ENCODE results near the gene MON1B.
A peak's percentile ranks its signal among the peaks of the same experiment; 100 is the strongest.

The MON1B gene

GRCh38 chr16:77166726-77167125 is 24.3 kb upstream of the MON1B start:
- H3K79me2 ChIP-seq (ENCODE audit: insufficient read depth, low read length) = no peaks in the 10 kb centered on the region
- H3K4me3 ChIP-seq (ENCODE audit: insufficient read depth, low read length, poor library complexity, severe bottlenecking) = no peak overlapping the region
- H2AFZ ChIP-seq (ENCODE audit: low read depth, low read length, severe bottlenecking) = no peak overlapping the region
- no peaks in the 10 kb centered on the region for H3K36me3 ChIP-seq (ENCODE audit: low read length)
- no peak overlapping the region for H3K27ac ChIP-seq (ENCODE audit: low read depth, low read length)
- no peaks in the 10 kb centered on the region for H3K9me2 ChIP-seq (replicated peaks; ENCODE audit: insufficient read depth, low read length)
- H4K20me1 ChIP-seq (ENCODE audit: low read depth, low read length) = no peaks in the 10 kb centered on the region
- H3F3A ChIP-seq (ENCODE audit: insufficient read depth) = no peaks in the 10 kb centered on the region
- H3K9me3 ChIP-seq (ENCODE audit: insufficient read depth, low read length) = no peaks in the 10 kb centered on the region
- H3K27me3 ChIP-seq (ENCODE audit: low read length) = no peaks in the 10 kb centered on the region
- no peak overlapping the region for H3K9ac ChIP-seq (ENCODE audit: low read length)
- no peak overlapping the region for H3K4me2 ChIP-seq (ENCODE audit: low read depth, low read length, poor library complexity, severe bottlenecking)
- no peak for TF ChIP-seq EZH2phosphoT487 (conservative IDR thresholded peaks at IDR 0.05; ENCODE audit: low read length)
- TF ChIP-seq, protein P1, sequence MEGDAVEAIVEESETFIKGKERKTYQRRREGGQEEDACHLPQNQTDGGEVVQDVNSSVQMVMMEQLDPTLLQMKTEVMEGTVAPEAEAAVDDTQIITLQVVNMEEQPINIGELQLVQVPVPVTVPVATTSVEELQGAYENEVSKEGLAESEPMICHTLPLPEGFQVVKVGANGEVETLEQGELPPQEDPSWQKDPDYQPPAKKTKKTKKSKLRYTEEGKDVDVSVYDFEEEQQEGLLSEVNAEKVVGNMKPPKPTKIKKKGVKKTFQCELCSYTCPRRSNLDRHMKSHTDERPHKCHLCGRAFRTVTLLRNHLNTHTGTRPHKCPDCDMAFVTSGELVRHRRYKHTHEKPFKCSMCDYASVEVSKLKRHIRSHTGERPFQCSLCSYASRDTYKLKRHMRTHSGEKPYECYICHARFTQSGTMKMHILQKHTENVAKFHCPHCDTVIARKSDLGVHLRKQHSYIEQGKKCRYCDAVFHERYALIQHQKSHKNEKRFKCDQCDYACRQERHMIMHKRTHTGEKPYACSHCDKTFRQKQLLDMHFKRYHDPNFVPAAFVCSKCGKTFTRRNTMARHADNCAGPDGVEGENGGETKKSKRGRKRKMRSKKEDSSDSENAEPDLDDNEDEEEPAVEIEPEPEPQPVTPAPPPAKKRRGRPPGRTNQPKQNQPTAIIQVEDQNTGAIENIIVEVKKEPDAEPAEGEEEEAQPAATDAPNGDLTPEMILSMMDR (IDR thresholded peaks at IDR 0.05; ENCODE audit: insufficient read depth, low read length, poor library complexity, severe bottlenecking) = no peak

- no peak overlapping the region for H2AFZ ChIP-seq (ENCODE audit: low read depth, low read length, severe bottlenecking)
- H3K27me3 ChIP-seq (ENCODE audit: low read length) = no peaks in the 10 kb centered on the region
- no peak for TF ChIP-seq EZH2phosphoT487 (conservative IDR thresholded peaks at IDR 0.05; ENCODE audit: low read length)
- TF ChIP-seq, protein P1 (IDR thresholded peaks at IDR 0.05; ENCODE audit: insufficient read depth, low read length, poor library complexity, severe bottlenecking) = no peak
- no peak overlapping the region for H3K27ac ChIP-seq (ENCODE audit: low read depth, low read length)
- H3K4me3 ChIP-seq (ENCODE audit: insufficient read depth, low read length, poor library complexity, severe bottlenecking) = no peak overlapping the region
- no peaks in the 10 kb centered on the region for H3K79me2 ChIP-seq (ENCODE audit: insufficient read depth, low read length)
- no peak overlapping the region for H3K4me2 ChIP-seq (ENCODE audit: low read depth, low read length, poor library complexity, severe bottlenecking)
- no peaks in the 10 kb centered on the region for H3K9me2 ChIP-seq (replicated peaks; ENCODE audit: insufficient read depth, low read length)
- no peaks in the 10 kb centered on the region for H3K36me3 ChIP-seq (ENCODE audit: low read length)
- no peak overlapping the region for H3K9ac ChIP-seq (ENCODE audit: low read length)
- H4K20me1 ChIP-seq (ENCODE audit: low read depth, low read length) = no peaks in the 10 kb centered on the region
- H3K9me3 ChIP-seq (ENCODE audit: insufficient read depth, low read length) = no peaks in the 10 kb centered on the region
- H3F3A ChIP-seq (ENCODE audit: insufficient read depth) = no peaks in the 10 kb centered on the region
Observed at GRCh38 chr16:77168901-77169300, 22.1 kb upstream of the MON1B start.

DNA sequence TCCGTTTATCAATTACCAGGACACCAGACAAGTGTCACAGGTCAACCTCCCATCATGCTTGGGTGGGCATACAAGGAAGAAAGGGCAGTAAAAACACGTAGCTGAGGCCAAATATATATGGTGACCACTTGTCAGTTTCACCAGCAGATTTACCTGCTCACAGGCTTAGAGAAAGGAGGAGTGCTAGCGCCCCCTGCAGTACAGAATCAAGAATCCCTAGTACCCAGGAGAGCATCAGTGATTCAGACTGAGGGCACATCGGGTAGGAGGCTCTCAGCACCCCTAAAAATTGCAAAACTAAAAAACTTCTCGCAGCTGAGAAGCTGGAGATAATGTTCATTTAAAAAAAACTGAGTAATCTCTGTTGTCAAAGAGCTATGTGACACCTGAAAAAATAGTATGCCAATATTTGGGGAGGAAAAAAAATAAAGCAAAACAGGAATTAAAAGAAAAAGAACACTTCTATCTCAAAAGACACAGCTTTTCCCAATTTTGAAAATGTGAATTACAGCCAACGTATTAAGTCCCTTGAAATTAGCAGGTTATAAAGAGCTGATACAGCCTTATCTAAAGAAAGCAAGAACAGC is 21.2 kb upstream of the MON1B start:
- no peaks in the 10 kb centered on the region for H3K36me3 ChIP-seq (ENCODE audit: low read length)
- TF ChIP-seq, protein P1 (IDR thresholded peaks at IDR 0.05; ENCODE audit: insufficient read depth, low read length, poor library complexity, severe bottlenecking) = peak; percentile 58
- TF ChIP-seq EZH2phosphoT487 (conservative IDR thresholded peaks at IDR 0.05; ENCODE audit: low read length) = no peak

More for the DNA sequence above, 21.2 kb upstream of the MON1B start:
- Histone ChIP-seq H4K20me1 (ENCODE audit: low read depth, low read length) (no peaks in the 10 kb centered on the region), H3K27me3 (ENCODE audit: low read length) (no peaks in the 10 kb centered on the region), H3K4me3 (ENCODE audit: insufficient read depth, low read length, poor library complexity, severe bottlenecking) (no peak overlapping the region), H2AFZ (ENCODE audit: low read depth, low read length, severe bottlenecking) (no peak overlapping the region), H3K9ac (ENCODE audit: low read length) (no peak overlapping the region), H3K9me3 (ENCODE audit: insufficient read depth, low read length) (no peaks in the 10 kb centered on the region), H3K9me2 (replicated peaks; ENCODE audit: insufficient read depth, low read length) (no peaks in the 10 kb centered on the region), H3K27ac (ENCODE audit: low read depth, low read length) (no peak overlapping the region), H3K79me2 (ENCODE audit: insufficient read depth, low read length) (no peaks in the 10 kb centered on the region), H3F3A (ENCODE audit: insufficient read depth) (no peaks in the 10 kb centered on the region), H3K4me2 (ENCODE audit: low read depth, low read length, poor library complexity, severe bottlenecking) (no peak overlapping the region)

Data from SU-DHL-6 (cell line).